ENCODE results near the gene TMEM11. TPM values are rescaled to one million over a fixed set of nuclear protein-coding genes. Genes with fewer than 3 reads are reported as not detected.

Gene TMEM11
- total RNA-seq, 2 experiments from 2014 or later: 24.8 to 29.3 TPM

DNA sequence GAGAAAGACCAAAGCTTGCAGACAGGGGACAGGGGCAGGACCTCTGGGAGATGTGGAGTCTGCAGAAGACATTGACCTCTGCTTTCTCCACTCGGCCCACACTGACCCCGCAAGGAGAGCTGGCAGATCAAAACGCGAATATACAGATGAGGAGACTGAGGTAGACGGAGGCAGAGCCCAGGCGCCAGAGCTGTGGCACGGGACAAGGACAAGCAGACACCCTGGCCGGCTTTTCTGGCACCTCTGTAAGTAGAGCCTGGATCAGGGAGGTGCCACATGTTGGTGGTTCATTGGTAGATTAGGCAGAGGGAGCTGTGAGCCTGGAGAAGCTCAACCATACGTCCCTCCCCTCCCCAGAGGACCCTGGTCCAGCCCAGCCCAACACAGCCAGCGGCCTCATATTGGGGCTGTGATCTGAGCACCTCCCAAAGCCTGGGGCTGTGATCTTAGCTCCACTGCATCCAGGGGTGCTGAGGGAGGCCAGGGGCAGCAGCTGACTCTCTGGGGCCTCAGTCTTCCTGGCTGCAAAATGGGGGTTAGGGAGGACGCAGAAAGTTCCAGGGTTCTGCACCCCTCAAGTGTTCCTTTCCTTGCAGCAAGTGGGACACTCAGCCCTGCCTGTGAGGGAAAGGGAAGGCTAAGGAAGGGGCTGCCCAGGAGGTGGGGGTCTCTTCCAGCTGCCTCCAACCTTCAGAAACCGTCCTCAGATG is 35.3 kb upstream of the TMEM11 start:
- Mint-ChIP-seq H3K9me3 (ENCODE audit: low read depth) (no peaks in the 10 kb centered on the region), H3K27ac (no peak overlapping the region), H3K4me1 (peaks cover 10% of the 10 kb centered on the region), H3K27me3 (peaks cover 11% of the 10 kb centered on the region), H3K36me3 (no peaks in the 10 kb centered on the region), H3K4me3 (no peak overlapping the region)
- no peak for DNase-seq
- no peak for ATAC-seq
- CTCF ChIA-PET: interaction anchor here (1.1 kb wide), 1 partner anchor 30 kb away, joined by 4 read pairs; no protein-coding TSS in a partner anchor

DNA sequence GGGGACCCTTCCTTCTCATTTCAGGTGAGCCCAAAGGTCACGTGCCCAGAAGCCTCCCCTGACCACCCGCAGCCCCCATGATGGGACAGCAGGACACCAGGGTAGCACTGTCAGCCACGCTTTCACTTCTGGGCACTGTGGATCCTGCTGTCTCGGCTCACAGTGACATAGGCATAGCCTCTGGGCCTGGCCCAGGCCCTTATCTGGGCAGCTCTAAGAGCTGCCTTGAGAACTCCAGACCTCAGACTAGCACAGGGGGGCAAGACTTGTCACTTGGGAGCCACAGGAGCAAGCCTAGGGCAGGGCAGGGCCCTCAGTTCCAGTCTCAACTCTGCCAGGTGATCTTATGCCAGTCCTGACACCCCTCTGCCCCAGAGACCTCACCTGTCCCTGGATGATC is 34.5 kb upstream of the TMEM11 start:
- no peaks in the 10 kb centered on the region for H3K9me3 Mint-ChIP-seq (ENCODE audit: low read depth)
- no peak for ATAC-seq
- no peak for DNase-seq
- H3K4me1 Mint-ChIP-seq: peaks cover 3% of the 10 kb centered on the region
- peaks cover 9% of the 10 kb centered on the region for H3K27me3 Mint-ChIP-seq
- H3K36me3 Mint-ChIP-seq: no peaks in the 10 kb centered on the region
- H3K4me3 Mint-ChIP-seq: no peak overlapping the region
- CTCF ChIA-PET: no interaction called here
- H3K27ac Mint-ChIP-seq: no peak overlapping the region

DNA sequence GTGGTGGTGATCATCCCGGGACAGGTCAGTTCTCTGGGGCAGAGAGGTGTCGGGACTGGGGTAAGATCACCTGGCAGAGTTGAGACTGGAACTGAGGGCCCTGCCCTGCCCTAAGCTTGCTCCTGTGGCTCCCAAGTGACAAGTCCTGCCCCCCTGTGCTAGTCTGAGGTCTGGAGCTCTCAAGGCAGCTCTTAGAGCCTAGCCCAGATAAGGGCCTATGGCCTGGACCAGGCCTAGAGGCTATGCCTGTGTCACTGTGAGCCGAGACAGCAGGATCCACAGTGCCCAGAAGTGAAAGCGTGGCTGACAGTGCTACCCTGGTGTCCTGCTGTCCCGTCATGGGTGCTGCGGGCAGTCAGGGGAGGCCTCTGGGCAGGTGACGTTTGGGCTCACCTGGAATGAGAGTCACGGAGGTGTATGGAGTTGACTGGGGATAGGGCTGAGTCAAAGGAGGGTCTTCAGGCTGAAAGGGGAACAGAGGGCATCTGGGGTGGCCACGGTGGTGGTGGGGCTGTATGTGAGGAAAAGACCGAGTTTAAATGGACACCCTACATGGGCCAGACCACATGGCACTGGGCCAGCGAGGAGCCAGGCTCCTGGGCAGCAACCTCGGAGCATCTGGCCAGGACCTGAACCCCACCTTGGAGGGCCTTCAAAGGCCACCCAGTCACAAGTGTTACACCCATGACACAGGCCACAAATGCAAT is 33.7 kb upstream of the TMEM11 start:
- Mint-ChIP-seq H3K9me3 (ENCODE audit: low read depth) (no peaks in the 10 kb centered on the region), H3K4me3 (no peak overlapping the region), H3K27ac (no peak overlapping the region), H3K4me1 (peaks cover 3% of the 10 kb centered on the region), H3K27me3 (peaks cover 8% of the 10 kb centered on the region), H3K36me3 (no peaks in the 10 kb centered on the region)
- DNase-seq (no peak), ATAC-seq (no peak)
- CTCF ChIA-PET: no interaction called here

DNA sequence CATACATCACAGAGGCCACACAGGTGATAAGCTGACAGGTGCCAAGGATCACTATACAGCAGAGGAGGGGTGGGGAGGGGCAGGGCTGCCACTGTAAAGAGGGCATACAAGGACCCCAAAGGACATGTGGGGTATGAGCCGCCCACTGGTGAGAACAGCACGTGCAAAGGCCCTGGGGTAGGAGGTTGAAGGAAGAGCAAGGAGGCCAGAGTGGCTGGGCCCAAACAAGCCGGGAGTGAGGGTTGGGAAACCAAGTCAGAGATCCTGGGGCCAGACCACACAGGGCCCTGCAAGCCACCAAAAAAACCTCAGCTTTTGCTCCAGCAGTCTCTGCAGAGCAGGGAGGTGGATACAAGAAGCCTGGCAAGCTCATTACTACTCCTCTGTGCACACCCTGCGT is 32.7 kb upstream of the TMEM11 start:
- no peak overlapping the region for H3K27ac Mint-ChIP-seq
- CTCF ChIA-PET: no interaction called here
- H3K9me3 Mint-ChIP-seq (ENCODE audit: low read depth): no peaks in the 10 kb centered on the region
- no peak for ATAC-seq
- H3K36me3 Mint-ChIP-seq: no peaks in the 10 kb centered on the region
- no peak overlapping the region for H3K4me3 Mint-ChIP-seq
- no peak for DNase-seq
- H3K4me1 Mint-ChIP-seq: no peaks in the 10 kb centered on the region
- H3K27me3 Mint-ChIP-seq: no peaks in the 10 kb centered on the region

GRCh38 chr17:21245639-21246084 is 31.7 kb upstream of the TMEM11 start:
- Mint-ChIP-seq H3K27me3 (no peaks in the 10 kb centered on the region), H3K9me3 (ENCODE audit: low read depth) (no peaks in the 10 kb centered on the region), H3K4me3 (no peak overlapping the region), H3K4me1 (no peaks in the 10 kb centered on the region), H3K36me3 (no peaks in the 10 kb centered on the region), H3K27ac (no peak overlapping the region)
- DNase-seq: no peak
- no peak for ATAC-seq
- CTCF ChIA-PET: interaction anchor here (0.6 kb wide), 1 partner anchor 47 kb away, joined by 3 read pairs; no protein-coding TSS in a partner anchor

DNA sequence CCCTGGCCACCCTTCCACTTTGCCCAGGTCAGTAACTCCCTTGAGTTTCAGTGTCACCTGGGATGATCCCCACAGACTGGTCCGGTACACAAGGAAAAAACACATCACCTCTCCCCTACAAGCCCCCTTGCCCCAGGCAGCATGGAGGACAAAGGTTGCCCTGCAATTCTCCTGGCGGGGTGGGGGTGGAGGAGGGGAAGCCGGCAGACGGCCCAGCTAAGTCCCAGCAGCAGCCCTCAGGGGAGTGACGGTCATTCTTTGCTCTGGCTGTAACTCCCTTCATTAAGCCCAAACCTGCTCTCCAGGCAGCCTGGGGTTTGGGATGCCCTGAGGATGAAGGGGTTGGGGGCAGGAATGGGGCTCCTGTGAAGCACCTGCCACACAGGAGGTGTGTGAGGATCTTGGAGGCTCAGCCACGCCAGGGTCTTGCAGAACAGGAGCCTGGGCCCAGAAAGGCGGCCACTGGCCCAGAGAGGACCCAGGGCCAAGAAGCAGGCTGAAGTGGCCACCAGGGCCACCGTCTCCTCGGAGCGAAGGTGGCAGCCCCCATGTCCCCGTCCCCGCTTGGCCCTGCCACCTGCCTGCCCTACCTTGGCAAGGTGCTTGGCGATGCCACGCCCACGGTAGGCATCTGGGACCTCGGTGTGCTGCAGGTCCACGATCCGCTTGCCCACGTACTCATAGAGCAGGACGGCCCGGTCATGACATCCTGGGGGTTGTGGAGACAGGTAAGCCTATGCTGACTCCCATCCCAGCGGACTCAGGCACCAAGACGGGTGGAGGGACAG is 29.7 kb upstream of the TMEM11 start:
- Mint-ChIP-seq H3K4me3 (no peak overlapping the region), H3K27ac (no peak overlapping the region), H3K36me3 (no peaks in the 10 kb centered on the region), H3K9me3 (ENCODE audit: low read depth) (no peaks in the 10 kb centered on the region), H3K27me3 (no peaks in the 10 kb centered on the region), H3K4me1 (no peaks in the 10 kb centered on the region)
- no peak for DNase-seq
- CTCF ChIA-PET: no interaction called here
- no peak for ATAC-seq

- DNase-seq (no peak), ATAC-seq (no peak)
- Mint-ChIP-seq H3K36me3 (no peaks in the 10 kb centered on the region), H3K4me3 (no peak overlapping the region), H3K27me3 (no peaks in the 10 kb centered on the region), H3K4me1 (no peaks in the 10 kb centered on the region), H3K27ac (no peak overlapping the region), H3K9me3 (ENCODE audit: low read depth) (no peaks in the 10 kb centered on the region)
- CTCF ChIA-PET: no interaction called here
These were observed 29.0 kb upstream of the TMEM11 start for GRCh38 chr17:21242780-21243515.

DNA sequence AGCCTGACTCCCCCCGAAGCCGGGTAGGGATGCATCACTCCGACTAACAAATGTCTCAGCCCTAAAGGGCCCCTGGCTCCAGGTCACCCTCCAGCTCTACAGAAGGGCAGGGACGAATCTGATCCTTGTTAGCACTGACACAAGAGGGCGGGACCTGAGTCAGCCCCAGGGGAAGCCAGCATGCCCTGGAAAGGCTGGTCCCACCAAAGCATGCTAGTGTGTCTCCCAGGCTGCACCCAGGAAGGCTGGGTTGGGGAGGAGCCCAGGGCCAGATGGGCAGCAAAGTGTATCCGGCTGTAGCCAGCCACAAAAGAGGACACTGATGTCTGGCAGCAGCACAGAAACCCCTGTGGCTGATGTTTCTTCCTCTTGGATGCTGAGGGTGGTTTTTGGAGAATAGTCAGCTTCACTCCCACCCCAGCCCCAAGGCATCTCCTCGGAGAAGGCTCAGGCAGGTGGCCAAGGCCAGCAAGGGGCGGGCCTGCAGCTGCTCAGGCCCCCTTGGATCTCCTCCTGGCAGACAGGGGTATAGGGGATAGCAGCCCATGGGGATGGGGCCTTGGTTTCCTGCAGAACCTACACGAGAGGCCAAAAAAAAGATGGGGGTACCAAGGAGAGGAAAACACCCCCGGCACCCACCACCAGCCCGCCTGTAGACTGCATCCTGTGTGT is 28.2 kb upstream of the TMEM11 start:
- CTCF ChIA-PET: no interaction called here
- ATAC-seq: no peak
- H3K27ac Mint-ChIP-seq: no peak overlapping the region

GRCh38 chr17:21241564-21241963 is 27.6 kb upstream of the TMEM11 start:
- H3K36me3 Mint-ChIP-seq: no peaks in the 10 kb centered on the region
- no peak for ATAC-seq
- H3K27ac Mint-ChIP-seq: no peak overlapping the region
- DNase-seq: no peak
- H3K4me3 Mint-ChIP-seq: no peak overlapping the region
- H3K9me3 Mint-ChIP-seq (ENCODE audit: low read depth): no peaks in the 10 kb centered on the region
- no peaks in the 10 kb centered on the region for H3K27me3 Mint-ChIP-seq
- CTCF ChIA-PET: interaction anchor here (1.4 kb wide), 1 partner anchor 13 kb away, joined by 3 read pairs; no protein-coding TSS in a partner anchor
- H3K4me1 Mint-ChIP-seq: no peaks in the 10 kb centered on the region

More for the DNA sequence above, 28.2 kb upstream of the TMEM11 start:
- H3K36me3 Mint-ChIP-seq: no peaks in the 10 kb centered on the region
- DNase-seq: no peak
- no peaks in the 10 kb centered on the region for H3K27me3 Mint-ChIP-seq
- H3K4me1 Mint-ChIP-seq: no peaks in the 10 kb centered on the region
- no peaks in the 10 kb centered on the region for H3K9me3 Mint-ChIP-seq (ENCODE audit: low read depth)
- no peak overlapping the region for H3K4me3 Mint-ChIP-seq

DNA sequence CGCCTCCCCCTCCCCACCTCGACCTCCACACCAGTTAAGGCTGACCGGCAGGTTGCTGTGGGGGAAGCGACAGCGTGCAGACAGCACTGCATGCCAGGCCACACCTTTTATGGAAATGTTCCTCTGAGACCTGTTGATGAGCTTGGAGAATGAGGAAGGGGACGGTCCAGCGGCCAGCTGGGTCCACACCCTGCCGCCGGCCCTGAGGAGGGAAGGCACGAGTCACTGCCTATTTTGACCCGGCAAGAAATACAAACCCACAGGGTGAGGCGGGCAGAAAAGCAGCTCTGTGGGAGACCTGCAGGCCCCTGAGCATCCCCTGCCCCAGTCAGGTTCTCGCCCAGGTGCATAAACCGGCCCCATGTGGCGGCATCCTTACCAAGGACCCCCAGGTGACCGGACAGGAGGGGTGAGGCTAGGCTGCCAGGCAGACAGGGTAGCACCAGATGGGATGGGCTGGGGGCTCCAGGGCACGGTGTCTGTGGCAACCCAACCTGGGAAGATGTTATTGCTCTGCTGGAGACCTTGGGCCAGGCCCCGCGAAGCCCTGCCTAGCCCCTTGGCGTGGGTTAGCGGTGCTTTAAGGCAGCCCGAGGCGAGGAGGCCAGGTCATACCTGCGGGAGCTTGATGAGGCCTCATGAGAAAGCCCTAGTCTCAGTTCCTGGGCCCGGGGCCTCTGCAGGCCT is 26.6 kb upstream of the TMEM11 start:
- no peak for ATAC-seq
- H3K27ac Mint-ChIP-seq: no peak overlapping the region
- H3K9me3 Mint-ChIP-seq (ENCODE audit: low read depth): no peaks in the 10 kb centered on the region
- no peaks in the 10 kb centered on the region for H3K4me1 Mint-ChIP-seq
- no peak for DNase-seq
- no peaks in the 10 kb centered on the region for H3K36me3 Mint-ChIP-seq
- no peaks in the 10 kb centered on the region for H3K27me3 Mint-ChIP-seq
- CTCF ChIA-PET: interaction anchor here (0.7 to 2.1 kb wide), 6 partner anchors 10 to 272 kb away, joined by 3 to 5 read pairs (median 3); no protein-coding TSS in a partner anchor
- no peak overlapping the region for H3K4me3 Mint-ChIP-seq

DNA sequence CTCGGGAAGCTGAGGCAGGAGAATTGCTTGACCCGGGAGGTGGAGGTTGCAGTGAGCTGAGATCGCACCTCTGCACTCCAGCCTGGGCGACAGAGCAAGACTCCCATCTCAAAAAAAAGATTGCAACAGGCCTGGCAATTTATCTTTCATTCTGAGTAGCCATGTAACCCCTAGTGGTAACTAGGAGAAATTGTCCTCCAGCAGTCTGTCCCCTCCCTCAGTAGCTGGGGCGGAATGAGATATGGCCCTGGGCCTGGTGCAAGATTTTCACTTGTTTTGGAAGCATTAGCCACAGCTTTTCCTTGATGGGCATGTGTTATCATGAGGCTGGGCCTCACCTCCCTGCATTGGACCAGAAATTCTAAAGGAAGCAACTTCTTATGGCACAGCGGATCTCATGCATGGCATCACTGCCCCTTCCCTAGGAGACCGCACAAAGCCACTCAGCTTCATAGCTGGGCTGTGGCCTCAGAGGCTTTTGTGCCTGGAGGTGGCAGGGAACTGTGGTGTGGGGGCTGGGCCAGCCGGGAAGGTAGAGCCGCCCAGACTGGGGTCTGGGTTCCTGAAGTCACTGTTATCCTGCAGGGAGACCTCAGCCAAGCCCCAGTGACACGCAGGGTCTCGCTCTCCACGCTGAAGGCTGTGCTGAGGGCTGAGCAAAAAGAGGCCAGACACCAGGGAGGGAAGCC is 25.9 kb upstream of the TMEM11 start:
- no peak for DNase-seq
- Mint-ChIP-seq H3K36me3 (no peaks in the 10 kb centered on the region), H3K4me3 (no peak overlapping the region), H3K9me3 (ENCODE audit: low read depth) (no peaks in the 10 kb centered on the region), H3K27ac (no peak overlapping the region), H3K27me3 (no peaks in the 10 kb centered on the region), H3K4me1 (no peaks in the 10 kb centered on the region)
- ATAC-seq: no peak
- CTCF ChIA-PET: interaction anchor here (1.2 to 2.1 kb wide), 5 partner anchors 10 to 273 kb away, joined by 3 to 5 read pairs (median 4); no protein-coding TSS in a partner anchor

GRCh38 chr17:21235921-21236320 is 22.0 kb upstream of the TMEM11 start:
- Mint-ChIP-seq H3K4me1 (no peaks in the 10 kb centered on the region), H3K4me3 (no peak overlapping the region), H3K9me3 (ENCODE audit: low read depth) (peaks cover 5% of the 10 kb centered on the region), H3K36me3 (peaks cover 9% of the 10 kb centered on the region), H3K27me3 (no peaks in the 10 kb centered on the region), H3K27ac (no peak overlapping the region)
- CTCF ChIA-PET: no interaction called here
- no peak for ATAC-seq
- DNase-seq: no peak

Data from activated CD8-positive, alpha-beta memory T cell treated with anti-CD3 and anti-CD28 coated beads, Interleukin-2, amount 10 ng/mL, durations not matched to agents 7 days and 5 days (primary cell).